HepG2 (cell line): ENCODE data around the gene STK24. TPM values are rescaled to one million over a fixed set of nuclear protein-coding genes. Genes with fewer than 3 reads are reported as not detected.

Source experiments
- BHLHE40 ChIP-seq: IDR thresholded peaks from 2 replicates; pipeline ENCODE4 v1.6.1; 2011; ENCODE audit warnings: low read length, improper control_type of control experiment
- ELF4 ChIP-seq: sonication (generic); formaldehyde crosslinking; IDR thresholded peaks from 2 replicates; pipeline ENCODE4 v1.5.0; 2020; ENCODE audit warnings: missing genetic modification reagents, mild to moderate bottlenecking, moderate library complexity, borderline replicate concordance
- FOXC1 ChIP-seq: sonication (generic); formaldehyde crosslinking; IDR thresholded peaks from 2 replicates; pipeline ENCODE4 v1.8.0; 2022; ENCODE audit warnings: mild to moderate bottlenecking, missing genetic modification reagents, borderline replicate concordance
- GABPA ChIP-seq, 2 experiments: IDR thresholded peaks; 2 replicates each; pipeline ENCODE4 v1.6.1; 2011 to 2016; ENCODE audit warnings: low read depth in 2 of 2, low read length in 1 of 2, missing biosample characterization in 1 of 2, missing genetic modification characterization in 1 of 2
- HOXA5 ChIP-seq: sonication (generic); formaldehyde crosslinking; IDR thresholded peaks from 2 replicates; pipeline ENCODE4 v1.4.0; 2020; ENCODE audit warnings: missing genetic modification reagents
- KLF13 ChIP-seq: sonication (generic); formaldehyde crosslinking; IDR thresholded peaks from 2 replicates; pipeline ENCODE4 v1.4.0; 2020; ENCODE audit warnings: mild to moderate bottlenecking, missing genetic modification reagents
- KMT2A ChIP-seq: sonication (generic); formaldehyde crosslinking; IDR thresholded peaks from 2 replicates; pipeline ENCODE4 v1.4.0; 2020; ENCODE audit warnings: missing genetic modification reagents
- NFE2L2 ChIP-seq: fragments of 150-350 bp; IDR thresholded peaks from 2 replicates; pipeline ENCODE4 v1.6.1; 2014; ENCODE audit warnings: low read length
- RCOR2 ChIP-seq: IDR thresholded peaks from 2 replicates; pipeline ENCODE4 v1.6.1; 2016; ENCODE audit warnings: missing biosample characterization, missing genetic modification reagents
- RELA ChIP-seq: sonication (generic); formaldehyde crosslinking; IDR thresholded peaks from 2 replicates; pipeline ENCODE4 v1.4.0; 2020; ENCODE audit warnings: missing genetic modification reagents
- SALL2 ChIP-seq: sonication (generic); formaldehyde crosslinking; IDR thresholded peaks from 2 replicates; pipeline ENCODE4 v1.8.1; 2023; ENCODE audit warnings: mild to moderate bottlenecking, missing genetic modification reagents, inconsistent platforms
- TCF12 ChIP-seq, 2 experiments: fragments of 450-650 bp in 1 of 2; sonication (generic) in 1 of 2; formaldehyde crosslinking in 1 of 2; IDR thresholded peaks; 2 replicates each; pipeline versions ENCODE4 v1.6.1 to v1.8.0; 2017 to 2022; ENCODE audit warnings: antibody characterized with exemption in 1 of 2, mild to moderate bottlenecking in 1 of 2, missing genetic modification reagents in 1 of 2, moderate library complexity in 1 of 2
- ZMAT3 ChIP-seq: sonication (generic); formaldehyde crosslinking; conservative IDR thresholded peaks from 2 replicates; pipeline ENCODE4 v1.7.0; 2021; ENCODE audit warnings: missing genetic modification reagents
- ZNF75D ChIP-seq: sonication (generic); formaldehyde crosslinking; IDR thresholded peaks from 2 replicates; pipeline ENCODE4 v1.8.1; 2023; ENCODE audit warnings: missing genetic modification reagents, mild to moderate bottlenecking, borderline replicate concordance
- polyA plus RNA-seq, 8 experiments: library from polyadenylated mRNA; depleted of rRNA in 3 of 8; stranded (reverse) in 7 of 8; unstranded in 1 of 8; fragments of >200 nt; fragmentation: Illumina TruSeq in 4 of 8; extraction: Trizol in 4 of 8; gene quantifications; 2 replicates each; pipeline versions ENCODE4 v1.2.1 to v1.2.3, GENCODE V29; 2011 to 2016; ENCODE audit warnings: low read depth in 4 of 8, missing spikeins in 1 of 8, mixed read lengths in 1 of 8; ENCODE audit not compliant: insufficient read depth in 1 of 8
- total RNA-seq, 5 experiments: library from RNA; depleted of rRNA; stranded (reverse); fragments of >200 nt; fragmentation: Illumina TruSeq; extraction: Trizol; gene quantifications; 2 replicates each; pipeline ENCODE4 v1.2.3, GENCODE V29; 2016; ENCODE audit warnings: low read depth in 1 of 5
- TF ChIP-seq, protein P1 (sequence below): sonication (generic); formaldehyde crosslinking; IDR thresholded peaks from 2 replicates; pipeline ENCODE4 v1.4.0; 2020; ENCODE audit warnings: missing genetic modification reagents
- TF ChIP-seq, protein P2 (sequence below): sonication (generic); IDR thresholded peaks from 2 replicates; pipeline ENCODE4 v1.6.1; 2016; ENCODE audit warnings: low read depth, borderline replicate concordance
- TF ChIP-seq, protein P3 (sequence below): sonication (generic); formaldehyde crosslinking; IDR thresholded peaks from 2 replicates; pipeline ENCODE4 v1.4.0; 2020; ENCODE audit warnings: missing genetic modification reagents
- TF ChIP-seq, protein P4 (sequence below): sonication (generic); formaldehyde crosslinking; IDR thresholded peaks from 2 replicates; pipeline ENCODE4 v1.4.0; 2020; ENCODE audit warnings: missing genetic modification reagents

Gene STK24
- total and polyA plus RNA-seq, 2 of the 13 experiments (the other 11 are each of a cell fraction or from before 2014, with no cell fraction given), result 51.3 to 73.0 TPM

DNA sequence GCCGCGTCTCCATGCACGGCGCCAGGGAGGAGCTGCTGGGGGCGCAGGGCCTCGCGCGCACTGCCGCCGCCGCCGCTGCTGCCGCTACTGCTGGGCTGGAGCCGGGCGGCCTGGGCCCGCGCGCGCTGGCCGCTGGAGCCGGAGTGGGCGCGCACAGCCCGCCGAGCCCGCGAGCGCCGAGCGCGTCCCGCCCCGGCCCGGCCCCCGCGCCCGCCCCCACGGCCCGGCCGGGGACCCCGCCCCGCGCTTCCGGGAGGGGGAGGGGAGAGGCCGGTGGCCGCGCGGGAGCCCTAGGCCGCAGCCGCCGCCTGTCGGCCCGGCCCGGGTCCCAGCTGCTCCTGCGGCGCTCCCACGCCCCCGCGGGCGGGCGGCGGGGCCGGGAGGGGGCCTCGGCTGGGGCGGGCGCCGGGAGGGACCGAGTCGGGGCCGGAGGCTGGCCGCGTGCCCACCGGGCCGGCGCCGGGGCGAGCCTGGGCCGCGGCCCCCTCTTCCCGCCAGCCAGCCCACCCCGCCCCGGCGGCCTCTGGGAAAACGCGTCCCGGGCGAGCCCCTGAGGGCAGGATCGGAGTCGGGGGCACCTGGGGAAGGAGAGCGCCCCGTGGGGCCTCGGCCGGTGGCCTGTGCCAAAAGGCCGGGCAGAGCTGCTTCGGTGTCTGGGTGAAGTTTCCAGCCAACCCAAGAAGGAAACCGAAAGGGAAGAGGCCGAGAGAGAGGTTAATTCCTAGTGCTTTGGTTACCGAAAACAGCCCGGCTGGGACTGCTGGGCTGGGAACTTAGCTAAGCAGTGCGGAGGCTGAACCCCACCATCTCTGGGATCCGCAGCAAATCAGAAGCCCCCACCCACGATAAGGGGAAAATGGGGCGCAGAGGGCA lies at the start of gene STK24 (continued):
- TF ChIP-seq, protein P1, sequence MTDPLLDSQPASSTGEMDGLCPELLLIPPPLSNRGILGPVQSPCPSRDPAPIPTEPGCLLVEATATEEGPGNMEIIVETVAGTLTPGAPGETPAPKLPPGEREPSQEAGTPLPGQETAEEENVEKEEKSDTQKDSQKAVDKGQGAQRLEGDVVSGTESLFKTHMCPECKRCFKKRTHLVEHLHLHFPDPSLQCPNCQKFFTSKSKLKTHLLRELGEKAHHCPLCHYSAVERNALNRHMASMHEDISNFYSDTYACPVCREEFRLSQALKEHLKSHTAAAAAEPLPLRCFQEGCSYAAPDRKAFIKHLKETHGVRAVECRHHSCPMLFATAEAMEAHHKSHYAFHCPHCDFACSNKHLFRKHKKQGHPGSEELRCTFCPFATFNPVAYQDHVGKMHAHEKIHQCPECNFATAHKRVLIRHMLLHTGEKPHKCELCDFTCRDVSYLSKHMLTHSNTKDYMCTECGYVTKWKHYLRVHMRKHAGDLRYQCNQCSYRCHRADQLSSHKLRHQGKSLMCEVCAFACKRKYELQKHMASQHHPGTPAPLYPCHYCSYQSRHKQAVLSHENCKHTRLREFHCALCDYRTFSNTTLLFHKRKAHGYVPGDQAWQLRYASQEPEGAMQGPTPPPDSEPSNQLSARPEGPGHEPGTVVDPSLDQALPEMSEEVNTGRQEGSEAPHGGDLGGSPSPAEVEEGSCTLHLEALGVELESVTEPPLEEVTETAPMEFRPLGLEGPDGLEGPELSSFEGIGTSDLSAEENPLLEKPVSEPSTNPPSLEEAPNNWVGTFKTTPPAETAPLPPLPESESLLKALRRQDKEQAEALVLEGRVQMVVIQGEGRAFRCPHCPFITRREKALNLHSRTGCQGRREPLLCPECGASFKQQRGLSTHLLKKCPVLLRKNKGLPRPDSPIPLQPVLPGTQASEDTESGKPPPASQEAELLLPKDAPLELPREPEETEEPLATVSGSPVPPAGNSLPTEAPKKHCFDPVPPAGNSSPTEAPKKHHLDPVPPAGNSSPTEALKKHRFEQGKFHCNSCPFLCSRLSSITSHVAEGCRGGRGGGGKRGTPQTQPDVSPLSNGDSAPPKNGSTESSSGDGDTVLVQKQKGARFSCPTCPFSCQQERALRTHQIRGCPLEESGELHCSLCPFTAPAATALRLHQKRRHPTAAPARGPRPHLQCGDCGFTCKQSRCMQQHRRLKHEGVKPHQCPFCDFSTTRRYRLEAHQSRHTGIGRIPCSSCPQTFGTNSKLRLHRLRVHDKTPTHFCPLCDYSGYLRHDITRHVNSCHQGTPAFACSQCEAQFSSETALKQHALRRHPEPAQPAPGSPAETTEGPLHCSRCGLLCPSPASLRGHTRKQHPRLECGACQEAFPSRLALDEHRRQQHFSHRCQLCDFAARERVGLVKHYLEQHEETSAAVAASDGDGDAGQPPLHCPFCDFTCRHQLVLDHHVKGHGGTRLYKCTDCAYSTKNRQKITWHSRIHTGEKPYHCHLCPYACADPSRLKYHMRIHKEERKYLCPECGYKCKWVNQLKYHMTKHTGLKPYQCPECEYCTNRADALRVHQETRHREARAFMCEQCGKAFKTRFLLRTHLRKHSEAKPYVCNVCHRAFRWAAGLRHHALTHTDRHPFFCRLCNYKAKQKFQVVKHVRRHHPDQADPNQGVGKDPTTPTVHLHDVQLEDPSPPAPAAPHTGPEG, result peak; percentile 42; the same call in 1 of the 2 replicates
- TF ChIP-seq BHLHE40 (no peak; the same call in 1 of the 2 replicates), KMT2A (CRISPR knock-in tag) (peak; percentile 18; the same call in 1 of the 2 replicates), RCOR2 (CRISPR knock-in tag) (no peak), NFE2L2 (no peak), ZNF75D (CRISPR knock-in tag) (no peak), SALL2 (CRISPR knock-in tag) (no peak), GABPA (IDR thresholded peaks at IDR 0.05; ENCODE audit: low read depth, low read length) (peak; percentile 44), GABPA (CRISPR knock-in tag; IDR thresholded peaks at IDR 0.05; ENCODE audit: low read depth) (no peak), KLF13 (CRISPR knock-in tag) (no peak), RELA (CRISPR knock-in tag) (no peak), HOXA5 (CRISPR knock-in tag) (no peak), FOXC1 (no peak), TCF12 (IDR thresholded peaks at IDR 0.05) (no peak), TCF12 (CRISPR knock-in tag; IDR thresholded peaks at IDR 0.05) (no peak), ZMAT3 (no peak), ELF4 (no peak)
- TF ChIP-seq, protein P2, sequence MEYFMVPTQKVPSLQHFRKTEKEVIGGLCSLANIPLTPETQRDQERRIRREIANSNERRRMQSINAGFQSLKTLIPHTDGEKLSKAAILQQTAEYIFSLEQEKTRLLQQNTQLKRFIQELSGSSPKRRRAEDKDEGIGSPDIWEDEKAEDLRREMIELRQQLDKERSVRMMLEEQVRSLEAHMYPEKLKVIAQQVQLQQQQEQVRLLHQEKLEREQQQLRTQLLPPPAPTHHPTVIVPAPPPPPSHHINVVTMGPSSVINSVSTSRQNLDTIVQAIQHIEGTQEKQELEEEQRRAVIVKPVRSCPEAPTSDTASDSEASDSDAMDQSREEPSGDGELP, result no peak
- TF ChIP-seq, protein P3, sequence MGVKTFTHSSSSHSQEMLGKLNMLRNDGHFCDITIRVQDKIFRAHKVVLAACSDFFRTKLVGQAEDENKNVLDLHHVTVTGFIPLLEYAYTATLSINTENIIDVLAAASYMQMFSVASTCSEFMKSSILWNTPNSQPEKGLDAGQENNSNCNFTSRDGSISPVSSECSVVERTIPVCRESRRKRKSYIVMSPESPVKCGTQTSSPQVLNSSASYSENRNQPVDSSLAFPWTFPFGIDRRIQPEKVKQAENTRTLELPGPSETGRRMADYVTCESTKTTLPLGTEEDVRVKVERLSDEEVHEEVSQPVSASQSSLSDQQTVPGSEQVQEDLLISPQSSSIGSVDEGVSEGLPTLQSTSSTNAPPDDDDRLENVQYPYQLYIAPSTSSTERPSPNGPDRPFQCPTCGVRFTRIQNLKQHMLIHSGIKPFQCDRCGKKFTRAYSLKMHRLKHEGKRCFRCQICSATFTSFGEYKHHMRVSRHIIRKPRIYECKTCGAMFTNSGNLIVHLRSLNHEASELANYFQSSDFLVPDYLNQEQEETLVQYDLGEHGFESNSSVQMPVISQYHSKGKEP (CRISPR knock-in tag), result no peak
- TF ChIP-seq, protein P4, sequence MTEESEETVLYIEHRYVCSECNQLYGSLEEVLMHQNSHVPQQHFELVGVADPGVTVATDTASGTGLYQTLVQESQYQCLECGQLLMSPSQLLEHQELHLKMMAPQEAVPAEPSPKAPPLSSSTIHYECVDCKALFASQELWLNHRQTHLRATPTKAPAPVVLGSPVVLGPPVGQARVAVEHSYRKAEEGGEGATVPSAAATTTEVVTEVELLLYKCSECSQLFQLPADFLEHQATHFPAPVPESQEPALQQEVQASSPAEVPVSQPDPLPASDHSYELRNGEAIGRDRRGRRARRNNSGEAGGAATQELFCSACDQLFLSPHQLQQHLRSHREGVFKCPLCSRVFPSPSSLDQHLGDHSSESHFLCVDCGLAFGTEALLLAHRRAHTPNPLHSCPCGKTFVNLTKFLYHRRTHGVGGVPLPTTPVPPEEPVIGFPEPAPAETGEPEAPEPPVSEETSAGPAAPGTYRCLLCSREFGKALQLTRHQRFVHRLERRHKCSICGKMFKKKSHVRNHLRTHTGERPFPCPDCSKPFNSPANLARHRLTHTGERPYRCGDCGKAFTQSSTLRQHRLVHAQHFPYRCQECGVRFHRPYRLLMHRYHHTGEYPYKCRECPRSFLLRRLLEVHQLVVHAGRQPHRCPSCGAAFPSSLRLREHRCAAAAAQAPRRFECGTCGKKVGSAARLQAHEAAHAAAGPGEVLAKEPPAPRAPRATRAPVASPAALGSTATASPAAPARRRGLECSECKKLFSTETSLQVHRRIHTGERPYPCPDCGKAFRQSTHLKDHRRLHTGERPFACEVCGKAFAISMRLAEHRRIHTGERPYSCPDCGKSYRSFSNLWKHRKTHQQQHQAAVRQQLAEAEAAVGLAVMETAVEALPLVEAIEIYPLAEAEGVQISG (CRISPR knock-in tag), result no peak
